Measurements from ENCODE around the gene CD74.

Gene CD74

GRCh38 chr5:150446583-150446982 lies 33.9 kb upstream of the CD74 start:
- TF ChIP-seq FOXP2 (optimal IDR thresholded peaks at IDR 0.05; ENCODE audit: borderline replicate concordance, extremely low read depth, extremely low read length, insufficient read depth), result no peak
- TF ChIP-seq SIN3A (IDR thresholded peaks at IDR 0.05; ENCODE audit: borderline replicate concordance, insufficient read depth, low read length), result no peak
- no peak for TF ChIP-seq POLR2AphosphoS5 (IDR thresholded peaks at IDR 0.05; ENCODE audit: low read depth, low read length)
- TF ChIP-seq REST (IDR thresholded peaks at IDR 0.05; ENCODE audit: insufficient read depth in 1 of 2, low read depth in 2 of 2, low read length in 2 of 2), result no peak
- TF ChIP-seq TAF1 (IDR thresholded peaks at IDR 0.05; ENCODE audit: borderline replicate concordance, insufficient read depth, low read length), result no peak

- TF ChIP-seq FOXP2 (optimal IDR thresholded peaks at IDR 0.05; ENCODE audit: borderline replicate concordance, extremely low read depth, extremely low read length, insufficient read depth), result no peak
- TF ChIP-seq REST (IDR thresholded peaks at IDR 0.05; ENCODE audit: insufficient read depth in 1 of 2, low read depth in 2 of 2, low read length in 2 of 2), result no peak
- TF ChIP-seq TAF1 (IDR thresholded peaks at IDR 0.05; ENCODE audit: borderline replicate concordance, insufficient read depth, low read length), result no peak
- TF ChIP-seq SIN3A (IDR thresholded peaks at IDR 0.05; ENCODE audit: borderline replicate concordance, insufficient read depth, low read length), result no peak
- no peak; the same call in none of the 2 replicates for TF ChIP-seq POLR2AphosphoS5 (IDR thresholded peaks at IDR 0.05; ENCODE audit: low read depth, low read length)
These were observed 33.4 kb upstream of the CD74 start for GRCh38 chr5:150446088-150446487.

- TF ChIP-seq SIN3A (IDR thresholded peaks at IDR 0.05; ENCODE audit: borderline replicate concordance, insufficient read depth, low read length) (no peak), REST (IDR thresholded peaks at IDR 0.05; ENCODE audit: insufficient read depth in 1 of 2, low read depth in 2 of 2, low read length in 2 of 2) (no peak), FOXP2 (optimal IDR thresholded peaks at IDR 0.05; ENCODE audit: borderline replicate concordance, extremely low read depth, extremely low read length, insufficient read depth) (no peak), TAF1 (IDR thresholded peaks at IDR 0.05; ENCODE audit: borderline replicate concordance, insufficient read depth, low read length) (no peak), POLR2AphosphoS5 (IDR thresholded peaks at IDR 0.05; ENCODE audit: low read depth, low read length) (no peak)
These were observed 32.1 kb upstream of the CD74 start for GRCh38 chr5:150444770-150445169.

- TF ChIP-seq SIN3A (IDR thresholded peaks at IDR 0.05; ENCODE audit: borderline replicate concordance, insufficient read depth, low read length), result no peak
- TF ChIP-seq FOXP2 (optimal IDR thresholded peaks at IDR 0.05; ENCODE audit: borderline replicate concordance, extremely low read depth, extremely low read length, insufficient read depth), result no peak
- TF ChIP-seq POLR2AphosphoS5 (IDR thresholded peaks at IDR 0.05; ENCODE audit: low read depth, low read length), result no peak
- TF ChIP-seq TAF1 (IDR thresholded peaks at IDR 0.05; ENCODE audit: borderline replicate concordance, insufficient read depth, low read length), result peak; percentile 12; the same call in 1 of the 2 replicates
- TF ChIP-seq REST (IDR thresholded peaks at IDR 0.05; ENCODE audit: insufficient read depth in 1 of 2, low read depth in 2 of 2, low read length in 2 of 2), result no peak
These were observed 30.7 kb upstream of the CD74 start for GRCh38 chr5:150443242-150444075.

Measured in PFSK-1 (cell line).